Small intestine (tissue), 7 donors: Measurements from ENCODE around the gene THSD1. TPM values are rescaled to one million over a fixed set of nuclear protein-coding genes. Genes with fewer than 3 reads are reported as not detected.
"Not testable (repeated sequence)": the region's sequence is repeated elsewhere in the genome, so short reads cannot be mapped to it uniquely, and the experiment has no call there.

ENCODE experiments used
- DNase-seq, 2 donors: peaks; one replicate each; pipeline versions ENCODE4 v3.0.0 to v3.0.0-alpha.2; 2013
- FAIRE-seq: peaks from 2 replicates; lab custom pipeline; 2012; peaks lifted over from hg19 to GRCh38; lab: Jason Lieb, UNC
- H3K27ac ChIP-seq, 3 donors: one replicate each; pipeline ENCODE4 v1.5.1; 2013; ENCODE audit warnings: low read length in 2 of 3, mild to moderate bottlenecking in 2 of 3, control low read depth in 1 of 3, inconsistent platforms in 1 of 3, low read depth in 1 of 3, moderate library complexity in 1 of 3
- H3K27me3 ChIP-seq, 3 donors: one replicate each; pipeline ENCODE4 v1.6.1; 2013; ENCODE audit warnings: low read length in 3 of 3, inconsistent platforms in 1 of 3; ENCODE audit not compliant: control insufficient read depth in 3 of 3, insufficient read depth in 3 of 3
- H3K36me3 ChIP-seq, 3 donors: one replicate each; pipeline ENCODE4 v1.6.1; 2013; ENCODE audit warnings: low read length in 3 of 3, inconsistent platforms in 1 of 3, low read depth in 1 of 3, mild to moderate bottlenecking in 1 of 3, moderate library complexity in 1 of 3; ENCODE audit not compliant: control insufficient read depth in 3 of 3, insufficient read depth in 2 of 3
- H3K4me1 ChIP-seq, 3 donors: one replicate each; pipeline ENCODE4 v1.6.1; 2013; ENCODE audit warnings: low read length in 2 of 3, inconsistent platforms in 1 of 3, low read depth in 1 of 3, mild to moderate bottlenecking in 1 of 3, moderate library complexity in 1 of 3; ENCODE audit not compliant: control insufficient read depth in 3 of 3, insufficient read depth in 2 of 3
- H3K4me3 ChIP-seq, 3 donors: one replicate each; pipeline ENCODE4 v1.5.1; 2013; ENCODE audit warnings: low read length in 3 of 3, control low read depth in 1 of 3, inconsistent platforms in 1 of 3, low read depth in 1 of 3, mild to moderate bottlenecking in 1 of 3, moderate library complexity in 1 of 3
- H3K9me3 ChIP-seq, 2 donors: one replicate each; pipeline ENCODE4 v1.6.1; 2013; ENCODE audit warnings: low read depth in 1 of 2, low read length in 1 of 2; ENCODE audit not compliant: control insufficient read depth in 2 of 2, insufficient read depth in 1 of 2
- WGBS, 3 donors: extraction: QIAGEN DNeasy Blood & Tissue Kit; methylation state at CpG; one replicate each; pipeline ENCODE4 v1.1.7; 2013; 5-methylcytosine and 5-hydroxymethylcytosine counted together
- polyA plus RNA-seq, 4 donors: library from polyadenylated mRNA; stranded (reverse) in 3 of 4; unstranded in 1 of 4; fragments of 200-250 nt in 3 of 4; fragments of 120-200 nt in 1 of 4; gene quantifications; one replicate each; pipeline versions ENCODE4 v1.2.1 to v1.2.3, GENCODE V29; 2013
- donor health status: healthy with polysubstance abuse.
- donor health status: control.
- donor health status: control.
- donor health status: Bipolar disorder and iron deficiency.
- donor health status: healthy.

The THSD1 gene
- polyA plus RNA-seq, 4 donors: 0.22 to 4.3 (median 1.8) TPM

DNA sequence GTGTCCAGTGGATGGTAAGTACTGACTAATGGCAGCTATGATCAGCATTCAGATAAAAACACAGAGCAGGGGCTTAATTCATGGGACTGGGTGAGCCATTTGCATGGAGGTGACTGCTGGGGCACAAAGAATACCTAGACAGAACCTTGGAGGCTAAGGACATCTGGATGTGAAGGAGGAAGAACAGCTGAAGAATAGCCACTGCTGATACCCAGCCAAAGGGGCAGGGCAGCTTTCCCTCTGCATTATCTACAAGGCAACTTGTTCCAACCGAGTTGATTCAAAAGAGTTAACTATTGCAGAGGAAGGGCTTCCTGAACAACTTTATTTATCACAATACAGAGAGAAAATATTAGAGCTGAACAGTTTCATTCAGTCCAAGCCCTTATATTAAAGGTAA lies 13.1 kb upstream of the THSD1 start:
- Histone ChIP-seq H3K27me3 (no peaks in the 10 kb centered on the region), H3K36me3 (peaks cover 6 to 35% (median 10%) of the 10 kb centered on the region in 3 donors), H3K27ac (no peak overlapping the region), H3K4me1 (no peaks in the 10 kb centered on the region), H3K9me3 (no peaks in the 10 kb centered on the region), H3K4me3 (no peak overlapping the region)
- FAIRE-seq (no peak), DNase-seq (no peak)
- 15 to 49% (median 42%) methylated on average over 1 of the region's 1 CpG for WGBS, 3 donors

DNA sequence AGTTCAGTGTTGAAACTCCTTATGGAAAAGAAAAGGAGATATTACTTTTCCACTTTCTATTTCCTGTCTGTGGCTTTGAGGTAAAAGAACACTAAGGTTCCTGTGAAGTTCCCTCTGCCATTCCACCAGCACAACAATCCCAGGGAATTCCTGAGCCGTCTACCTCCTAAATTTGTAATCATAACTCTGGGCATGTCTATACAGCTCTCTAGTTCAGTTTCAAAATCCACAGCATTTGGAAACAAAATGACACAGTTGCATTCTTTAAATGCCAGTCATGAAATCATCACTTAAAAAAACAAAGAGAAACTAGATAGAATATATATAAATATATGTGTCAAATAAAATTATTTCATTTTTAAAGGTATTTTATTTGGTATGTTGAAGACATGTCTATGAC lies 9.0 kb upstream of the THSD1 start:
- Histone ChIP-seq H3K4me1 (peaks cover 0 to 7% (median 0%) of the 10 kb centered on the region in 3 donors), H3K36me3 (peaks cover 2 to 24% (median 14%) of the 10 kb centered on the region in 3 donors), H3K9me3 (no peaks in the 10 kb centered on the region), H3K27ac (no peak overlapping the region), H3K27me3 (no peaks in the 10 kb centered on the region), H3K4me3 (no peak overlapping the region)
- DNase-seq (no peak), FAIRE-seq (no peak)
- 63 to 87% (median 82%) methylated on average over 1 of the region's 1 CpG for WGBS, 3 donors

GRCh38 chr13:52414051-52414450 lies 8.1 kb upstream of the THSD1 start:
- Histone ChIP-seq H3K36me3 (peaks cover 2 to 26% (median 14%) of the 10 kb centered on the region in 3 donors), H3K27me3 (no peaks in the 10 kb centered on the region), H3K4me1 (peaks cover 0 to 7% (median 0%) of the 10 kb centered on the region in 3 donors), H3K27ac (no peak overlapping the region), H3K9me3 (no peaks in the 10 kb centered on the region), H3K4me3 (no peak overlapping the region)
- FAIRE-seq (no peak), DNase-seq (no peak)
- 85 to 98% (median 95%) methylated on average over 1 of the region's 1 CpG for WGBS, 3 donors

- FAIRE-seq (no peak), DNase-seq (no peak)
- H3K27me3 ChIP-seq: no peaks in the 10 kb centered on the region
- WGBS, 3 donors: 95 to 100% (median 95%) methylated on average over 1 of the region's 1 CpG
- H3K9me3 ChIP-seq: no peaks in the 10 kb centered on the region
- no peak overlapping the region for H3K4me3 ChIP-seq
- peaks cover 0 to 18% (median 11%) of the 10 kb centered on the region in 3 donors for H3K36me3 ChIP-seq
- peak overlapping the region in 1 of 3 donors; percentile 18 for H3K27ac ChIP-seq
- peaks cover 0 to 7% (median 0%) of the 10 kb centered on the region in 3 donors for H3K4me1 ChIP-seq
Measured at GRCh38 chr13:52412128-52412527, 6.2 kb upstream of the THSD1 start.

- Histone ChIP-seq H3K36me3 (peaks cover 0 to 15% (median 8%) of the 10 kb centered on the region in 3 donors), H3K4me3 (no peak overlapping the region), H3K9me3 (no peaks in the 10 kb centered on the region), H3K27ac (peak overlapping the region in 1 of 3 donors; percentile 18), H3K27me3 (no peaks in the 10 kb centered on the region), H3K4me1 (peaks cover 0 to 7% (median 0%) of the 10 kb centered on the region in 3 donors)
- WGBS, 3 donors: 71 to 84% (median 80%) methylated on average over 4 of the region's 4 CpGs
- peak in 1 of 2 donors; percentile 50 for DNase-seq
- no peak for FAIRE-seq
Measured at GRCh38 chr13:52411629-52412028, 5.7 kb upstream of the THSD1 start.

- H3K4me3 ChIP-seq, H3K9me3 ChIP-seq, FAIRE-seq, H3K27ac ChIP-seq, DNase-seq: not testable (repeated sequence)
- Histone ChIP-seq H3K36me3 (peaks cover 0 to 10% (median 4%) of the 10 kb centered on the region in 3 donors), H3K27me3 (peaks cover 0 to 18% (median 0%) of the 10 kb centered on the region in 3 donors), H3K4me1 (peaks cover 0 to 12% (median 0%) of the 10 kb centered on the region in 3 donors)
- 96 to 100% (median 99%) methylated on average over 22 to 33 of the region's 33 CpGs for WGBS, 3 donors
Measured at GRCh38 chr13:52408071-52408658, 2.2 kb upstream of the THSD1 start.

- peaks cover 0 to 10% (median 2%) of the 10 kb centered on the region in 3 donors for H3K36me3 ChIP-seq
- WGBS, 3 donors: 94 to 97% (median 96%) methylated on average over 12 of the region's 12 CpGs
- not testable (repeated sequence) for DNase-seq, H3K27ac ChIP-seq, H3K9me3 ChIP-seq, FAIRE-seq, H3K4me3 ChIP-seq
- H3K4me1 ChIP-seq: peaks cover 0 to 12% (median 0%) of the 10 kb centered on the region in 3 donors
- peaks cover 0 to 18% (median 0%) of the 10 kb centered on the region in 3 donors for H3K27me3 ChIP-seq
Measured at GRCh38 chr13:52407436-52407835, 1.5 kb upstream of the THSD1 start.

DNA sequence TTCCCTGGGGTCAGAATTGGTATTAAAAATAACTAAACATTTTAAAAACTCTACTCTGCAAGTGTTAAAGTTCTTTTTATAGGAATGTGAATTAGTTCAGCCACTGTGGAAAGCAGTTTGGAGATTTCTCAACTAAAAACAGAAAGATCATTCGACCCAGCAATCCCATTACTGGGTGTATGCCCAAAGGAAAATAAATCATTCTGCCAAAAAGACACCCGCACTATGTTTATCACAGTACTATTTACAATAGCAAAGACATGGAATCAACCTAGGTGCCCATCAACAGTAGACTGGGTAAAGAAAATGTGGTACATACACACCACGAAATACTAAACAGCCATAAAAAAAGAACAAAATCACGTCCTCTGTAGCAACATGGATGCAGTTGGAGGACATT lies 657 bp upstream of the THSD1 start:
- H3K27ac ChIP-seq: peak overlapping the region in 1 of 3 donors; percentile 62
- H3K4me3 ChIP-seq: no peak overlapping the region
- H3K36me3 ChIP-seq: peaks cover 0 to 8% (median 0%) of the 10 kb centered on the region in 3 donors
- H3K27me3 ChIP-seq: peaks cover 0 to 18% (median 0%) of the 10 kb centered on the region in 3 donors
- H3K9me3 ChIP-seq: no peaks in the 10 kb centered on the region
- no peak for DNase-seq
- FAIRE-seq: no peak
- H3K4me1 ChIP-seq: peaks cover 0 to 7% (median 0%) of the 10 kb centered on the region in 3 donors
- WGBS, 3 donors: 53 to 58% (median 57%) methylated on average over 4 of the region's 4 CpGs
